ENCODE measurements around the gene CALML3.
"Not testable (repeated sequence)": the region's sequence is repeated elsewhere in the genome, so short reads cannot be mapped to it uniquely, and the experiment has no call there.

The CALML3 gene

GRCh38 chr10:5524641-5525560, at the start of gene CALML3:
TSS of gene CALML3 (plus strand) at chr10:5524961. CDS start at chr10:5525086, 125 bp downstream.
- peak; percentile 37 for DNase-seq (ENCODE audit: low spot score)

- DNase-seq (ENCODE audit: low spot score), result not testable (repeated sequence)
Observed at GRCh38 chr10:5475088-5475487, 49.7 kb upstream of the CALML3 start.

GRCh38 chr10:5475974-5476807, 48.6 kb upstream of the CALML3 start:
- not testable (repeated sequence) for DNase-seq (ENCODE audit: low spot score)

- DNase-seq (ENCODE audit: low spot score), result peak; percentile 51
Observed at GRCh38 chr10:5476918-5477525, 47.7 kb upstream of the CALML3 start.

GRCh38 chr10:5477948-5478693, 46.6 kb upstream of the CALML3 start:
- DNase-seq (ENCODE audit: low spot score), result no peak

- DNase-seq (ENCODE audit: low spot score), result no peak
Observed at GRCh38 chr10:5478694-5479305, 46.0 kb upstream of the CALML3 start.

GRCh38 chr10:5479481-5480161, 45.1 kb upstream of the CALML3 start:
- DNase-seq (ENCODE audit: low spot score), result no peak

GRCh38 chr10:5480162-5480941, 44.4 kb upstream of the CALML3 start:
- DNase-seq (ENCODE audit: low spot score), result no peak

- DNase-seq (ENCODE audit: low spot score), result no peak
Observed at GRCh38 chr10:5481121-5481520, 43.6 kb upstream of the CALML3 start.

GRCh38 chr10:5482016-5482415, 42.7 kb upstream of the CALML3 start:
- no peak for DNase-seq (ENCODE audit: low spot score)

GRCh38 chr10:5484205-5484604, 40.6 kb upstream of the CALML3 start:
- DNase-seq (ENCODE audit: low spot score), result no peak

GRCh38 chr10:5485290-5485689, 39.5 kb upstream of the CALML3 start:
- DNase-seq (ENCODE audit: low spot score), result no peak

GRCh38 chr10:5485948-5486852, 38.6 kb upstream of the CALML3 start:
- no peak for DNase-seq (ENCODE audit: low spot score)

- no peak for DNase-seq (ENCODE audit: low spot score)
Observed at GRCh38 chr10:5486853-5487235, 37.9 kb upstream of the CALML3 start.

- no peak for DNase-seq (ENCODE audit: low spot score)
Observed at GRCh38 chr10:5488272-5489161, 36.2 kb upstream of the CALML3 start.

GRCh38 chr10:5490032-5490431, 34.7 kb upstream of the CALML3 start:
- DNase-seq (ENCODE audit: low spot score), result no peak

GRCh38 chr10:5490698-5491464, 33.9 kb upstream of the CALML3 start:
- no peak for DNase-seq (ENCODE audit: low spot score)

Measured in ecto neural progenitor cell (in vitro differentiated cells).